Stimulated activated CD4-positive, alpha-beta T cell treated with anti-CD3 and anti-CD28 coated beads, Interleukin-4, amount 100 ng/mL, for 1 hour (primary cell): ENCODE results near the gene GJC2.
A peak's percentile ranks its signal among the peaks of the same experiment; 100 is the strongest.

ENCODE experiments used
- DNase-seq: peaks from one replicate; pipeline ENCODE4 v3.0.0-alpha.2; 2020

GJC2 gene

GRCh38 chr1:228114827-228115226 lies 34.9 kb upstream of the GJC2 start:
- no peak for DNase-seq

GRCh38 chr1:228117335-228117734 lies 32.4 kb upstream of the GJC2 start:
- DNase-seq, result no peak

GRCh38 chr1:228118040-228118439 lies 31.7 kb upstream of the GJC2 start:
- no peak for DNase-seq

- DNase-seq, result no peak
These were observed 29.4 kb upstream of the GJC2 start for GRCh38 chr1:228120351-228120750.

GRCh38 chr1:228120857-228121489 lies 28.8 kb upstream of the GJC2 start:
- DNase-seq, result no peak

- no peak for DNase-seq
These were observed 26.7 kb upstream of the GJC2 start for GRCh38 chr1:228122921-228123441.

- DNase-seq, result no peak
These were observed 26.2 kb upstream of the GJC2 start for GRCh38 chr1:228123505-228123904.

- no peak for DNase-seq
These were observed 24.5 kb upstream of the GJC2 start for GRCh38 chr1:228125185-228125584.

- no peak for DNase-seq
These were observed 18.0 kb upstream of the GJC2 start for GRCh38 chr1:228131766-228132165.

- DNase-seq, result no peak
These were observed 15.1 kb upstream of the GJC2 start for GRCh38 chr1:228134591-228134990.

- DNase-seq, result no peak
These were observed 12.8 kb upstream of the GJC2 start for GRCh38 chr1:228136901-228137300.

GRCh38 chr1:228139406-228139930 lies 10.3 kb upstream of the GJC2 start:
- DNase-seq, result no peak

- DNase-seq, result peak; percentile 100
These were observed 9.6 kb upstream of the GJC2 start, which contains the start of gene GUK1 for GRCh38 chr1:228139931-228140723. Gene GUK1, plus strand, starts transcription at chr1:228140279. Its CDS starts 24 bp downstream, at chr1:228140303.

GRCh38 chr1:228140724-228141225 lies 9.0 kb upstream of the GJC2 start:
- DNase-seq, result no peak

- DNase-seq, result no peak
These were observed 8.3 kb upstream of the GJC2 start for GRCh38 chr1:228141226-228142044.

- no peak for DNase-seq
These were observed 7.5 kb upstream of the GJC2 start for GRCh38 chr1:228142155-228142691.

GRCh38 chr1:228142701-228143136 lies 7.0 kb upstream of the GJC2 start:
- no peak for DNase-seq

- DNase-seq, result no peak
These were observed 6.1 kb upstream of the GJC2 start for GRCh38 chr1:228143480-228144192.

GRCh38 chr1:228144193-228144992 lies 5.3 kb upstream of the GJC2 start:
- DNase-seq, result no peak

GRCh38 chr1:228144993-228145343 lies 4.8 kb upstream of the GJC2 start:
- no peak for DNase-seq
